Tongue (tissue), 2 donors: ENCODE results near the gene NT5C2. TPM values are rescaled to one million over a fixed set of nuclear protein-coding genes. Genes with fewer than 3 reads are reported as not detected.
"Not testable (repeated sequence)": the region's sequence is repeated elsewhere in the genome, so short reads cannot be mapped to it uniquely, and the experiment has no call there.

Experiments
- DNase-seq: peaks from one replicate; pipeline ENCODE4 v3.0.0-alpha.2; 2015
- total RNA-seq: library from RNA; depleted of rRNA; stranded (reverse); fragments of >200 nt; gene quantifications from one replicate; pipeline ENCODE4 v1.2.3, GENCODE V29; 2014

NT5C2 gene
- total RNA-seq, 1 donor from 2014 or later = 154 TPM

- DNase-seq = no peak
These were observed 6.4 kb upstream of the NT5C2 start for GRCh38 chr10:103199488-103199887.

GRCh38 chr10:103198648-103199047 is 5.6 kb upstream of the NT5C2 start:
- DNase-seq = no peak

- DNase-seq = no peak
These were observed 4.8 kb upstream of the NT5C2 start for GRCh38 chr10:103197903-103198302.

GRCh38 chr10:103197174-103197573 is 4.1 kb upstream of the NT5C2 start:
- no peak for DNase-seq

- DNase-seq = no peak
These were observed 3.4 kb upstream of the NT5C2 start for GRCh38 chr10:103196516-103196915.

GRCh38 chr10:103193820-103194529 is 903 bp upstream of the NT5C2 start:
- no peak for DNase-seq

GRCh38 chr10:103192451-103193106 is 493 bp downstream of the NT5C2 start:
- DNase-seq = peak; percentile 83

- DNase-seq = peak; percentile 44
These were observed 1.0 kb downstream of the NT5C2 start for GRCh38 chr10:103192089-103192450.

- not testable (repeated sequence) for DNase-seq
These were observed 1.9 kb downstream of the NT5C2 start for GRCh38 chr10:103191198-103191597.

GRCh38 chr10:103188853-103189252 is 4.2 kb downstream of the NT5C2 start:
- DNase-seq = peak; percentile 60

GRCh38 chr10:103186128-103186527 is 6.9 kb downstream of the NT5C2 start:
- no peak for DNase-seq

GRCh38 chr10:103184615-103185014 is 8.5 kb downstream of the NT5C2 start:
- peak; percentile 35 for DNase-seq

GRCh38 chr10:103183991-103184451 is 9.1 kb downstream of the NT5C2 start:
- DNase-seq = not testable (repeated sequence)

- peak; percentile 79 for DNase-seq
These were observed 11.8 kb downstream of the NT5C2 start for GRCh38 chr10:103181244-103181643.

GRCh38 chr10:103180491-103180890 is 12.6 kb downstream of the NT5C2 start:
- DNase-seq = no peak

GRCh38 chr10:103177123-103177522 is 15.9 kb downstream of the NT5C2 start:
- DNase-seq = no peak

- DNase-seq = no peak
These were observed 17.3 kb downstream of the NT5C2 start for GRCh38 chr10:103175580-103176285.

GRCh38 chr10:103174324-103174723 is 18.7 kb downstream of the NT5C2 start:
- not testable (repeated sequence) for DNase-seq

GRCh38 chr10:103171278-103171677 is 21.8 kb downstream of the NT5C2 start:
- no peak for DNase-seq

- DNase-seq = no peak
These were observed 24.6 kb downstream of the NT5C2 start for GRCh38 chr10:103168438-103168837.

GRCh38 chr10:103167554-103167953 is 25.5 kb downstream of the NT5C2 start:
- not testable (repeated sequence) for DNase-seq

GRCh38 chr10:103166523-103166922 is 26.5 kb downstream of the NT5C2 start:
- DNase-seq = no peak

GRCh38 chr10:103163766-103164403 is 29.2 kb downstream of the NT5C2 start:
- not testable (repeated sequence) for DNase-seq
